Activated CD4-positive, alpha-beta T cell treated with anti-CD3 and anti-CD28 coated beads, Interleukin-2, amount 50 U/mL, for 24 hours (primary cell): ENCODE data around the gene TLDC2.

ENCODE experiments used
- DNase-seq, 2 donors: peaks; one replicate each; pipeline ENCODE4 v3.0.0-alpha.2; 2020; ENCODE audit warnings: low read depth in 1 of 2, low spot score in 1 of 2

Gene TLDC2

GRCh38 chr20:36849333-36850065, 26.4 kb upstream of the TLDC2 start:
- DNase-seq = no peak

GRCh38 chr20:36850759-36851158, 25.2 kb upstream of the TLDC2 start:
- no peak for DNase-seq

- DNase-seq = no peak
These were observed 24.4 kb upstream of the TLDC2 start for GRCh38 chr20:36851490-36851889.

- no peak for DNase-seq
These were observed 23.8 kb upstream of the TLDC2 start for GRCh38 chr20:36852187-36852586.

- no peak for DNase-seq
These were observed 21.3 kb upstream of the TLDC2 start for GRCh38 chr20:36854348-36855240.

GRCh38 chr20:36855241-36855657, 20.7 kb upstream of the TLDC2 start:
- DNase-seq = no peak

- DNase-seq = no peak
These were observed 19.7 kb upstream of the TLDC2 start for GRCh38 chr20:36856195-36856594.

- no peak for DNase-seq
These were observed 19.0 kb upstream of the TLDC2 start for GRCh38 chr20:36856691-36857635.

GRCh38 chr20:36859282-36859555, 16.7 kb upstream of the TLDC2 start:
- no peak for DNase-seq

- no peak for DNase-seq
These were observed 16.1 kb upstream of the TLDC2 start for GRCh38 chr20:36859700-36860330.

- DNase-seq = no peak
These were observed 15.6 kb upstream of the TLDC2 start for GRCh38 chr20:36860339-36860738.

- no peak for DNase-seq
These were observed 14.9 kb upstream of the TLDC2 start for GRCh38 chr20:36860811-36861624.

- no peak for DNase-seq
These were observed 14.4 kb upstream of the TLDC2 start for GRCh38 chr20:36861625-36861874.

GRCh38 chr20:36861875-36862801, 13.8 kb upstream of the TLDC2 start:
- DNase-seq = no peak

GRCh38 chr20:36862857-36863668, 12.9 kb upstream of the TLDC2 start:
- DNase-seq = no peak

GRCh38 chr20:36865076-36865860, 10.7 kb upstream of the TLDC2 start:
- DNase-seq = no peak

GRCh38 chr20:36865861-36866149, 10.1 kb upstream of the TLDC2 start:
- no peak for DNase-seq

GRCh38 chr20:36866164-36866563, 9.8 kb upstream of the TLDC2 start:
- no peak for DNase-seq
